Kidney epithelial cell (primary cell): ENCODE measurements around the gene IGLL5. TPM values are rescaled to one million over a fixed set of nuclear protein-coding genes. Genes with fewer than 3 reads are reported as not detected.

ENCODE experiments used
- DNase-seq: peaks from one replicate; pipeline ENCODE4 v3.0.0-alpha.2; 2010; ENCODE audit warnings: low read depth
- H3K27me3 ChIP-seq: 2 replicates; pipeline ENCODE4 v1.6.0; 2011; ENCODE audit warnings: low read length; ENCODE audit not compliant: control insufficient read depth, insufficient read depth
- H3K36me3 ChIP-seq: 2 replicates; pipeline ENCODE4 v1.5.1; 2011; ENCODE audit warnings: low read length; ENCODE audit not compliant: control insufficient read depth, insufficient read depth
- H3K4me3 ChIP-seq: 2 replicates; pipeline ENCODE4 v1.5.1; 2011; ENCODE audit warnings: low read depth, mild to moderate bottlenecking, control low read depth, low read length
- CTCF ChIP-seq: IDR thresholded peaks from 2 replicates; pipeline ENCODE4 v1.5.1; 2011; ENCODE audit warnings: mild to moderate bottlenecking, moderate library complexity, low read length, control low read depth, inconsistent platforms; ENCODE audit not compliant: insufficient read depth, poor library complexity, severe bottlenecking
- total RNA-seq: library from RNA; depleted of rRNA; stranded (reverse); fragments of >200 nt; gene quantifications from 2 replicates; pipeline ENCODE4 v1.2.3, GENCODE V29; 2015

Gene IGLL5
- total RNA-seq, 1 donor from 2014 or later, result not detected

GRCh38 chr22:22851969-22852368 is 35.6 kb upstream of the IGLL5 start:
- Histone ChIP-seq H3K27me3 (peaks cover 11% of the 10 kb centered on the region), H3K4me3 (no peak overlapping the region), H3K36me3 (no peaks in the 10 kb centered on the region)
- no peak for DNase-seq
- TF ChIP-seq CTCF, result no peak

- TF ChIP-seq CTCF, result no peak
- no peaks in the 10 kb centered on the region for H3K36me3 ChIP-seq
- H3K27me3 ChIP-seq, result peaks cover 8% of the 10 kb centered on the region
- DNase-seq, result no peak
- H3K4me3 ChIP-seq, result no peak overlapping the region
These were observed 33.9 kb upstream of the IGLL5 start for GRCh38 chr22:22853713-22854112.

GRCh38 chr22:22854466-22854865 is 33.1 kb upstream of the IGLL5 start:
- no peak overlapping the region for H3K4me3 ChIP-seq
- TF ChIP-seq CTCF, result no peak
- no peaks in the 10 kb centered on the region for H3K36me3 ChIP-seq
- H3K27me3 ChIP-seq, result peaks cover 8% of the 10 kb centered on the region
- DNase-seq, result no peak

GRCh38 chr22:22855085-22855484 is 32.5 kb upstream of the IGLL5 start:
- no peak for DNase-seq
- peaks cover 8% of the 10 kb centered on the region for H3K27me3 ChIP-seq
- no peak overlapping the region for H3K4me3 ChIP-seq
- H3K36me3 ChIP-seq, result no peaks in the 10 kb centered on the region
- TF ChIP-seq CTCF, result no peak

- H3K4me3 ChIP-seq, result no peak overlapping the region
- DNase-seq, result no peak
- peak; percentile 56 for TF ChIP-seq CTCF
- H3K36me3 ChIP-seq, result no peaks in the 10 kb centered on the region
- peaks cover 8% of the 10 kb centered on the region for H3K27me3 ChIP-seq
These were observed 31.9 kb upstream of the IGLL5 start for GRCh38 chr22:22855617-22856308.

- TF ChIP-seq CTCF, result no peak
- no peak for DNase-seq
- H3K36me3 ChIP-seq, result no peaks in the 10 kb centered on the region
- peaks cover 8% of the 10 kb centered on the region for H3K27me3 ChIP-seq
- no peak overlapping the region for H3K4me3 ChIP-seq
These were observed 31.3 kb upstream of the IGLL5 start for GRCh38 chr22:22856364-22856763.
